ENCODE data around the gene DNAAF5.
A peak's percentile ranks its signal among the peaks of the same experiment; 100 is the strongest.

DNAAF5 gene

DNA sequence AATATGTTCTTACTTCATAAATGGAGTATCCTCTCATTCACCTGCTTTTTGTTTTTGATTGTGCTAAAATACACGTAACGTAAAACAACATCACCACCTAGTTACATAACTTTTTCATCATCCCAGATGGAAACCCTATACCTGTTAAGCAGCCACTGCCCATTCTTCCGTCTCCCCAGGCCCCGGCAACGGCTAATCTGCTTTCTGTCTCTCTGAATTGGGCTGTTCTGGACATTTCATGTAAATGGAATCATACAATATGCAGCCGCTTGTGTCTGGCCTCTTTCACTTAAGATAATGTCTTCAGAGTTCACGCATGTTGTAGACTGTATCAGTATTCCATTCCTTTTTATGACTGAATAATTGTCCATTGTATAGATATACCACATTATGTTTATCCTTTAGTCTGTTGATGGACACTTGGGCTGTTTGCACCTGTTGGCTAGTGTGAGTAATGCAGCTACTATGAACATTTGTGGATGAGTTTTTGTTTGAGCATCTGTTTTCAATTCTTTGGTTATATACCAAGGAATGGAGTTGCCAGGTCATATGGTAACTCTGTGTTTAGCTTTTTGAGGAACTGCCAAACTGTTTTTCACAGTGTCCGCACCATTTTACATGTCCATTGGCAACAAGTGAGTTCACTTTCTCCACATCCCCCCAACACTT is 91.7 kb downstream of the DNAAF5 start:
- DNase-seq = peak; percentile 32

DNA sequence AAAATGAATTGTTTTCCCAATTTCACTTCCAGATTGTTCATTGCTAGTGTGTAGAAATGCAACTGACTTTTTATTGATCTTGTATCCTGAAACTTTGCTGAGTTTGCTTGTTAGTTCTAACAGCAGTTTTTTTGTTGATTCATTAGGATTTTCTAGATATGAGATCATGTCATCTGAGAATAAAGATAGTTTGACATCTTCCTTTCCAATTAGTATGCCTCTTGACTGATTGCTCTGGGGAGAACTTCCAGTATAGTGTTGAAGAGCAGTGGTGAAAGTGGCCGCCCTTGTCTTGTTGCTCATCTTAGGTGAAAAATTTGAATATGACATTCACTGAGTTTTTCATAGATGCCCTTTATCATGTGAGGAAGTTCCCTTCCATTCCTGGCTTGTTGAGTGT is 93.8 kb downstream of the DNAAF5 start:
- DNase-seq = no peak

DNA sequence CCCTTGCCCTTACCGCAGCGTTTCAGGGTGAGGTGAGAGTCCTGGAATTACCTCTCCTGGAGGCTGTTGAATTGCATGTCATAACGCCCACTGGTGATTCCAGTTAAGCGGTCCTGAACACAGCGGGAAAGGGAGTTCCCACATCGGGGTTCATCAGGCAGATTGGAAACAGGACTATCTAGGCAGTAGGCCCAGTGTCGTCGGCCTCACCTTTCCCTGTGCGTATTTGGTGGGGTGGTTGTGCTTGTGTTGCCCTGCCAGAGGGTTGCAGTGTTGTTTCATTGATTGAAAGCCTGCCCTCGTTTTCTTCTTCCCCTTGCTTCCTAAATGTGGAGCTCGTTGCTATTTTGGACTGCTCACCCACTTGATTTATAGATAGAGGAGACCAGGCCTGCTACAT is 95.2 kb downstream of the DNAAF5 start:
- no peak for DNase-seq

DNA sequence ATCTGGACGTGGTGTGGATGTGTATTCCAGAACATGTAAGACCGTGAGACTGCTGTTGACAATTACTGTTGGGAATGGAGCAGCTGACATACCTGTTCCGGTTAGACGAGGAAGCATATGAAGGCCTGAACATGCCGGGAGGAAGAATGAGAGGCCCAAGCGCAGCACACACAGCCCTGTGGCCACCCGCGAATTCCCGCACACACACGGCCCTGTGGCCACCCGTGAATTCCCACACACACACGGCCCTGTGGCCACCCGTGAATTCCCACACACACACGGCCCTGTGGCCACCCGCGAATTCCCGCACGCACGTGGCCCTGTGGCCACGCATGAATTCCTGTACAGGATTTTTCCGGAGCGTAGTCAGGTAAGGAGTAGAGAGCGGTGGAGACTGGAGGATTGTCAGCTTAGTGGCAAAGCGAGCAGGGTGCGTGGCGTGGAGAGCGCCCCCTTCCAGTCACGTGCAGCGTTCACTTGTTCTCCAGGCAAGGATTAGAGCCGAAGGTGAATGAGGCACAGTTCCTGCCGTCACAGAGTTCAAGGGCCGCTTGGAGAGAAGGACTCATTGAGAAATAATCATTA is 96.3 kb downstream of the DNAAF5 start:
- no peak for DNase-seq

DNA sequence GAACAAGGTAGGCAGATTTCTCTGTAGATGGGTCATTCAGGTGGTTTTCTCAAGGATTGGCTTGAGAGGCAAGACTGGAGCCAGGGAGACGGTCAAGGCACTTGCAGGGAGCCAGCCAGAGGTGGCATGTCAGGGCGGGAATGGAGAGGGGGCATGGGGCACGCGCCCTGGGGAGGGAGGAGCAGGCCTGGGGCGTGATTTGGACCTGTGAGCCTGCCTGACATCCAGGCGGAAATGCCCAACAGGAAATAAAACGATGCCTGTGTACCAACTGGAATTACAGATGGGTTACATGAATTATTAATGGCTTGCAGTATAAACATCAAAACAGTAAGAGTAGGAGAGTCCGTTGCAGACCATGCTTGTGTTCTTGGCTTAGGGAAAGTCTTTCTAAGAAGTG is 97.2 kb downstream of the DNAAF5 start:
- peak; percentile 25 for DNase-seq

DNA sequence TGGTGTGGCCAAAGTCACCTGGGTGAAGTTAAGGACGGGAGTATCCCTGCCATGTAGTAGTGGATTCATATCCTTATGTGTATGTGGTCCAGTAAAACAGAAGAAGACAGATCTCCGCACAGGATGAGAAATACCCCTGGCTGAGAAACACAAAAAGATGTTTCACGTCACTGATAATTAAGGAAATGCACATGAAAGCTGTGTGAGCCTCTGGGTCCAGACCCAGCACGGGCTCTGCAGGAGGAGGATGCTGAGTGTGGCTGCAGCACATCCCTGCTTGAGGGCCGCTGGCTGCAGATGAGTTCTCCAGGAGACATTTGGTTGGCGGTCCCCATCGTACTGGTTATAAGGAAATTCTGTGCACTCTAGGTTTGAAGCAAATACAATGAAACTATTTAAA is 97.6 kb downstream of the DNAAF5 start:
- no peak for DNase-seq

DNA sequence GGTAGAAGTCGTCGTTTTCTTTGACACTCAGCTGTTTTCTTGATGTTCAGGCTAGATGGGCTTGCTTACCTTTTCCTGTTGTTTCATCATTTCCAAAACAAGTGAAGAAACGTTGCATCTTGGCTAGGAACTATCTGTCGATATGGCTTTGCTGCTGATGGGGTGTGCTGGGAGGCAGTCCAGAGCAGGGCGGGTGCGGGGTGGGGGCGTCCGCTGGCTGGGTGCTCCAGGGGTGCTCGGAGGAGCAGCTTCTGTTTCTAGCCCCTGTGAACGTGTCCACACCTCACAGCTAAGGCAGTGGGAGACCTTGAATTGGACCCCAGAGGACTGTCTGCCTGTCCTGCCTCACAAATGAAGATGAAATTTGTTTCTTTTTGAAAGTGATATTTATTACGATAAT is 98.2 kb downstream of the DNAAF5 start:
- no peak for DNase-seq

DNA sequence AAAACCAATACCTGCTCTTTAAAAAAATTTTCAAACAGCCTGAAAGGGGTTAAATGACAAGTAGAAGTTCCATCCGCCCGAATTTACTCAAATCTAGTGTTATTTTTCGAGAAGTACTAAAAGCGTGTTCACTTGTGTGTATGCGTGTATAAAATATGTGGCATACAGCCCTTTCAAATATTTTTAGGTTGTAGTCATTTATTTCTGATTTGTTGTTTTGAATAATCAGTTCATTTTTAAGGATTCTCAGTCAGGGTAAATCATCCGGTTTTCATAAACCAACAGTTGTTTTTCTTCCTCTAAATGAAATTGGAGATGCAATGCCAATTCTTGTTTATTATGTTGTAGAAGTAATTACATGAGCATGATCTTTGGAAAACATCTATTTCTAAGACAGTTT is 98.9 kb downstream of the DNAAF5 start:
- no peak for DNase-seq

DNA sequence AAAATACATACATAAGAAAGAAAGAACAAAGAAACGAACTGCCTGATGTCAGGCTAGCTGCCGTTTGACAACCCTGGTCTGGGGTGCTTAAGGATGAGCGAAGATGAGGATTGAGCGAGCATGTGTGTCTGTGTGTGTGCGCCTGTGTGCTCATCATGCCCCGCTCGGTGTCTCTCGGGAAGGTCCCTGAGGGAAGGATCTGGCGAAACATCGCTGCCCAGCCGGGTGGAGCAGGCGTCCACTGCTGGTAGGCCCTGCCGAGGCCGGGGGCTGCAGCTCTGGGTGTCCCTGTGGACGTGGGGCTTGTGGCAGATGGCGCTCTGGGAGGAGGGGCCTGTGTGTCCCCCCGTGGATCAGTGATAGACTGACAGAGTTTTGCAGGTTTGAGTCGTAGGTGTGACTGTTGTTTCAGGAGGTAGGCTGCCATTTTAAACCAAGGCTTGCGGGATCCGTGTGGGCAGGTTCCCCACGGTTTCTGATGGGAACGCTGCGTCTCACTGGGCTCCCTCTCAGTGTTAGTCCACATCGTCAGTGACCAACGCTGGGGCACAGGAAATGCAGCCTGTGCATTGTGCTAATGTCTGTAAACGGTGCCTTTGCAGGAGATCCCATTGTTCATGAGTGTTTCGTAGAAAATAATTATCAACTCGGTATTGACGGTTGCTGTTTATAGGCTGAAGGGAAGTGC is 99.9 kb downstream of the DNAAF5 start:
- peak; percentile 30 for DNase-seq

DNA sequence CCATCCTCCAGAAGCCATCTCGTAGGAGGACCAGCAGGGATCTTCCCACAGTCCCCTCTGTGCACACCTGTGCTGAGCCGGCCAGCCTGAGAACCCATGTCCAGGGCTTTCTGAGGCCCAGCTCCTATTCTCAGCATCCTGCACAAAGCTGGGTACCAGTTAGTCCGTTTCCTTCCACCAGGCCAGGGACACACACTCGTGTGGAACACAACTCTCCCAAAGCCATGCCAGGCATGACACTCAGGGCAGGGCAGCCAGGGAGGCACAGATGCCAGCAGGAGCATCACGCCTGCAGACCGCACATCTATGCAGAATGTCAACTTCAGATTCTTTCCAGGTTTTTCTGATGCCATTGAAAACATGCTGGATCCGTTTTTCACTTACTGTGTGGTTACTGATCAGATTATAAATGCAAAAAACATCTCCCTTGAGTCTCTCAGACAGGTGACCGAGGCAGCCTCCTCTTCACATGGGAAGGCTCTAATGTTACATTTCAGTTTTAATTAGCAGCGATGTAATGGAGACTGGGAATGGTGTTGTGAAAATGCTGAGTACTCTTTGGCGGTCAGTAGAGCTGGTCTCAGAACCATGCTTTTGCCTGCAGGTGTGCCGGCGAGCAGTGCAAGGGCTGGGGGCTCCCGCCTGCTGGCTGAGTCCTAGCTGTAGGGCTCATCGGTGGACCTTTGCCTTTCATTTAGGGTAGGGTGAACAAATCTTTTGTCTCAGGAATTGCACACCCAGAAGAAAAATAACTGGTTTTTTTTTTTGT is 102.5 kb downstream of the DNAAF5 start:
- DNase-seq = no peak

DNA sequence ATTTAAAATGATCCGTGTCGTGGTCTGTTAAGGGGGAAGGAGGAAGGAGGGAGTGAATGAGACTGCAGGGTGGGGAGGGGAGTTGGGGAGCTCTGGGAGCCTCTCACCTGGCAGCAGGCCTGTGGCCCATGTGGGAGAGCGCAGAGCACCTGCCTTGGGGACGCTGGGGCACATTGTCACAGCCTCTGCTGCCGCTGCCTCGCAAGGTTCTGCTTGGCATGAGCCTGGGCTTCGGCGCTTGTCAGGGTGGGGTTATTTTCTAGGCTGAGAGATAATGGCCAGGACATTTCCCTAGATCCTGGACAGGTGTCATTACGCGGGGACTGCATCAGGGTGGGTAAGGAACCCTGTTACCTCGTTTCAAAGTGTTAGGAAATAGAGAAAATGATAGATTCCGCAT is 103.6 kb downstream of the DNAAF5 start:
- no peak for DNase-seq

DNA sequence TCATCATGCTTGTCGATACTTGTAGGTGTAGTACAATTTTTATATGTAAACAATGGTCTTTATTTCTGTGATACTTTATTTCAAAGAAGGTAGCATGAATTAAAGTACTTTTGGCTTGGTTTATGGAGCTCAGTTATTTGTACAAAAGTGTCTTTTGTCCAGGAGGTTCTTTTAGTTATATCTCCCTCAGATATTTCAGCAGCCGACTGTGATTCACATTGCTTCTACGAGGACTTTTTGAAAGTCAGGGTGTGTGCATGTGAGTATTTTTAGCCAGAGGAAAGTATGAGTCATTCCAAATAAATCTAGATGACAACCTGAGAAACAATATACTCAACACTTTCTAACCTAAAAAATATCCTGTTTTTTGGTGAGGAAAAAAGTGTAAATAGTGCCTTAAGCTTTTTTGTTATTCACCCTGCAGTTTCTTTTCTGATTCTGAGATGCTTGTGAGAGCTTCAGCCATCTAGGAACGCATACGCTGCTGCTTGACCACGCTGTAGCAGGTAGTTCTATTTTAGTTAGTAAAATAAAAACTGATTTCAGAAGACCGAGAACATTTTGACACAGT is 105.2 kb downstream of the DNAAF5 start:
- DNase-seq = no peak

DNA sequence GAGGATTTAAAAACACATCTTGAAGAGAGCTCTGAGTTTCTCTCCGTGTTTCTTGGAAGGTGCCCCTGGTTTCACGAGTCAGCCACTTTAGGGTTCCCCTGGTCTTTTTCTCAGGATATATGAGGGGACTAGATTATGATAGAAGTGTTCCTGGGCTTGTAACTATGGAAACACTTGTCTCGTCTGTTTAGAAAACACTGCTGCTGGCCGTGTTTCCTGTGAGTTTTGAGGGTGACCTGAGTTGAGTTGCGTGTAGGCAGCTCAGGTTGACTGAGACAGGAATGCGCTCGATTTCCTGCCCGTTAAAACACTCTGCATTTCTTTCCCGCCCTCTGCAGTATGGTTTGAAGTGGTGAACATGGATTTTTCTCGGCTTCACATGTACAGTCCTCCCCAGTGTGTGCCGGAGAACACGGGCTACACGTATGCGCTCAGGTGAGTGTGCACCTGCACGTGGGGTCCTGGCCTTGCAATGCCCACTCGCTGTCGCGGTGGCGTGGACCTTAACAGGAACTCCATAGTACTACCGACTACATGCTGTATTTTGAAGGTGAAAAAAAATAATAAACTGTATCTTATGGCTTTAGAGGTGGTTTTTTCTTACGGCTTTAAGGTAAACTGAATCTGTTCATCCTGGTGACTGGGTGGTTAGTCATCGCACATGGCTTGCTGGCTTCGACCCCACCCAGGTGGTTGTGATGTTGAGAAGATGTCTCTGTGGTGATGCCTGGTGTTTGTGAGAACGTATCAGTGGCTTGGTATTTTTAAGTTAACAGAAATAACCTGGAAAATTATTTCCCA is 105.9 kb downstream of the DNAAF5 start, which contains the start of gene SUN1:
Gene SUN1, plus strand, starts transcription at position 310 of the 801 bp plus-strand sequence. Its CDS starts 49 bp downstream, at position 359.
- no peak for DNase-seq

DNA sequence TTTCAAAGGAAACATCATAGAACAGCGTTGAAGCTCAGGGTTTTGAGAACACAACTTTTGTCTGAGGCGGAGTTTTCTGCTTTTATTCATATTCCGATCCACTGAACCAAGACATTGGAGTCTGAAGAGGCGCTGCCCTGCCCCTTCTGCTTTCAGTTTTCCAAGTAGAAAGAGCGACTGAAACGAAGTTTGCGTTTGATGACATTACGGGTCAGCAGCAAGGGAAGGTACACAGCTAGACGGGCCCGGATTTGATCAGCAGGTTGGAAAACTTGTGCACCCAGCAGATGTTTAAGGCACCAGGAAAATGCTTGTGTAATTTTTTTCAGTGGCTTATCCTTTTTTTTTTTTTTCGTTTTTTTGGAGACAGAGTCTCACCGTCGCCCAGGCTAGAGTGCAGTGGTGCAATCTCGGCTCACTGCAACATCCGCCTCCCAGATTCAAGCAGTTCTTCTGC is 106.5 kb downstream of the DNAAF5 start:
- DNase-seq = no peak

DNA sequence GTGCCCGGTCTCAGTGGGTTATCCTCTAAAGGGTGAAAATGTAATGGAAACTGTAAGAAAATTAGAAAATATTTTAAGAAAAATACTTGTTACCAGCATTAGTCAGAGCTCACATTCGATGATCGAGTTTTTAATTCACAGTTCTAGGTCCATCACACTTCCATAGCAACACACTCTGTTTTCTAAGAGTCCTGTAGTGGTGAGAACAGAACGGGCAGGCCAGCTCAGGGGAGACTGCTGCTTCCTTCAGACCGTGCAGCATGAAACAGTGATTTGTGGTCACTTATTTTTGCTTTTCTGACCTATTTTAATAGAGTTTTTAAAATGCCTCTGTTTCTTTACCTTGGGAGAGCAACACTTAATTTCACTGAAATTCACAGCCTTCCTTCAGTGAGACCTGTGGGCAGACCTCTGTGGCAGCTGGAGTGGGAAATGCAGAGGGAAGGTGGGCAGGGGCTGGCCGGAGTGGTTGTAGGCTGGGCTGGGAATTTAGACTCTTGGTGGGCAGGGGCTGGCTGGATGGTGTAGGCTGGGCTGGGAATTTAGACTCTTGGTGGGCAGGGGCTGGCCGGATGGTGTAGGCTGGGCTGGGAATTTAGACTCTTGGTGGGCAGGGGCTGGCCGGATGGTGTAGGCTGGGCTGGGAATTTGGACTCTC is 107.2 kb downstream of the DNAAF5 start:
- no peak for DNase-seq

DNA sequence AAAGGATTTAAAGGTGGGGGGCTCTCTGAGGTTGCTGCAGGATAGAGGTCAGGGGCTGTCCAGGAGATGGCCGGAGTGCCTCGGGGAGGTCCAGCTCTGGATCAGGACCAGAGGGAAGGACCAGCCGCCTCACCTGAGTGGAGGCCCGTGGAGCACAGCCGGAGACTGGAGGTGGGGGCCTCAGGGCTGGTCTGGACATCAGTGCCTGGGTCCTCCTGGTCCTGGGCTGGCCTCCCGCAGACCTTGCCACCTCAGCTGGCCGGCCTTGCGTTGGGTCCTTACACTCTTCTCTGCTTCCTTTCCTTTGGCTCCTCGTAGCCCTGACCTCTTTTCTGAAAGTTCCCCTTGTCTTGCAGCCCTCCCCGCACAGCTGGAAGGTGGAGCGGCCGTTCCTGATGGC is 107.8 kb downstream of the DNAAF5 start:
- DNase-seq = no peak

DNA sequence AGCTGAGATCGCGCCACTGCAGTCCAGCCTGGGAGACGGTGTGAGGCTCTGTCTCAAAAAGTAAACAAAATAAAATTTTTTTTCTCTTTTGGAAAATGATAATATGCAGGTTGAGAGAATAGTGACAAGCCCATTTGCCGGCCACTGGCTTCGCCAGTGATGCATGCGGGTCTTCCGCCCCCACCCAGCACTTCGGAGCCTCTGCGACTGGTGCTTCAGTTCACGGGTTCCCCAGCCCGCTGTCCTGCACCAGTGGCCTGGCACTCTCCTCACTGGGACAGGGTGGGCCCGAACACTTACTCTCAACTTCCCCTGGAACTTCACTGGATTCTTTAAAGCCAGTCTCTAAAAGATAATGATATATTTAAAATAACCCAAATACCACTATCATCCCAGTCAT is 108.5 kb downstream of the DNAAF5 start:
- DNase-seq = no peak

DNA sequence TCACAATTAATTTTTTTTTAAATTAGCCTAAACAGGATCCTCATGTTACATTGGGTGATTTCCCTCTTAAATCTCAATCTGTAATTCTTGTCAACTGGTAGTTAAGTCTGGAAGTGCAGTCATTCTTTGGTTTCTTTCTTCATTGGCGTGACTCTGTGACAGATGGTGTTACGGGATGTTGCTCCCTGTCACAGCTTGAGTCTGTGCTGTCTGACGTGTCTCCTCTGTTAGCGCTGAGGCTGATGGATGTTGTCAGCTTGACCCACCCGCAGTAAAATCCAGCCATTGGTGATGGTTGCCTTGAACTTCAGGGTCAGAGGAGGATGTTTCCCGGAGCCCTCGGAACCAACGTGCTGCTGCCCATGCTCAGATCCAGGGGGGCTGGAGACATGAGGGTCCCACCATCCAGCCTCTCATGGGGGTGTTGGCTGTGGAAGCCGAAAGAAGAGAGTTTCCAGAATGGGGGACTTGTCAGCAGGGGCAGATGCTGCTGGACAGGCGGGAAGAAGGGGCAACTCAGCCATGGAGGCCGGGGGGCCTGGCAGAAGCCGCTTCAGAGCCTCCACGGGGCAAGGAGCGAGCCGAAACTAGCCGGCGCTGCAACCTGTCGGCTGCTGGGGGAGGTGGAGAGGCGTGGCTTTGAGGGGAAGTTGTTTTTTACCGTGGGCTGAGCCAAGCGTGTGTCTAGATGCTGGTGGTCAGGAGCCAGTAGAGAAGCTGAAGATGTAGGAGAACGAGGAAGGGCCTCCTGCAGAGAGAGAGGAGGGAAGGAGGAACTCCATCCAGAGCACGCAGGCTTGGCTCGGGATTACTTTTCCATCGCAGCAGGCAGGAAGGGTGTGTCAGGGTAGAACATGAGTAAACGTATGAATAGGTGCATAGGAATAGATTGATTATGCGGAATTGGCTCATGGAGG is 109.2 kb downstream of the DNAAF5 start:
- DNase-seq = peak; percentile 78
